Measurements from ENCODE around the gene TANC1. TPM values are rescaled to one million over a fixed set of nuclear protein-coding genes. Genes with fewer than 3 reads are reported as not detected.

Gene TANC1
- under 1 TPM; 0.70 to 0.92 TPM for total RNA-seq

GRCh38 chr2:158968396-158969161 is at the start of gene TANC1:
Gene TANC1 (plus strand): TSS chr2:158968640. CDS start chr2:159065911, 97,271 bp downstream.
- DNase-seq: peak; percentile 80
- ATAC-seq: peak; percentile 96
- Mint-ChIP-seq H3K36me3 (ENCODE audit: low read depth) (no peaks in the 10 kb centered on the region), H3K4me3 (peak within 1 kb of the TSS; percentile 75), H3K9me3 (no peaks in the 10 kb centered on the region), H3K4me1 (ENCODE audit: low read depth) (peaks cover 16% of the 10 kb centered on the region), H3K27me3 (peaks cover 48% of the 10 kb centered on the region), H3K27ac (no peak within 1 kb of the TSS)
- CTCF ChIA-PET: interaction anchor here (0.6 kb wide), 1 partner anchor 1217 kb away, joined by 3 read pairs; no protein-coding TSS in a partner anchor
- no peak for TF ChIP-seq CTCF (IDR thresholded peaks at IDR 0.05)
- POLR2A ChIA-PET: interaction anchor here (1.1 kb wide), 1 partner anchor 319 kb away, joined by 3 read pairs; no protein-coding TSS in a partner anchor
- intact Hi-C loops (cut with micrococcal nuclease): no loop called here

GRCh38 chr2:158921599-158922408 is 46.6 kb upstream of the TANC1 start:
- CTCF ChIA-PET: no interaction called here
- Mint-ChIP-seq H3K9me3 (no peaks in the 10 kb centered on the region), H3K4me1 (ENCODE audit: low read depth) (no peaks in the 10 kb centered on the region), H3K27ac (no peak overlapping the region), H3K4me3 (no peak overlapping the region), H3K36me3 (ENCODE audit: low read depth) (no peaks in the 10 kb centered on the region), H3K27me3 (no peaks in the 10 kb centered on the region)
- DNase-seq (no peak), ATAC-seq (no peak)
- POLR2A ChIA-PET: no interaction called here
- no peak for TF ChIP-seq CTCF (IDR thresholded peaks at IDR 0.05)
- intact Hi-C loops (cut with micrococcal nuclease): no loop called here

- POLR2A ChIA-PET: no interaction called here
- Mint-ChIP-seq H3K4me1 (ENCODE audit: low read depth) (no peaks in the 10 kb centered on the region), H3K9me3 (no peaks in the 10 kb centered on the region), H3K36me3 (ENCODE audit: low read depth) (no peaks in the 10 kb centered on the region), H3K27ac (no peak overlapping the region), H3K27me3 (no peaks in the 10 kb centered on the region), H3K4me3 (no peak overlapping the region)
- no peak for TF ChIP-seq CTCF (IDR thresholded peaks at IDR 0.05)
- intact Hi-C loops (cut with micrococcal nuclease): no loop called here
- ATAC-seq (no peak), DNase-seq (no peak)
- CTCF ChIA-PET: no interaction called here
These were observed 45.8 kb upstream of the TANC1 start for GRCh38 chr2:158922601-158923000.

- H3K36me3 Mint-ChIP-seq (ENCODE audit: low read depth): no peaks in the 10 kb centered on the region
- no peaks in the 10 kb centered on the region for H3K9me3 Mint-ChIP-seq
- H3K4me3 Mint-ChIP-seq: no peak overlapping the region
- intact Hi-C loops (cut with micrococcal nuclease): no loop called here
- ATAC-seq (no peak), DNase-seq (no peak)
- ChIA-PET POLR2A (no interaction called here), CTCF (no interaction called here)
- no peaks in the 10 kb centered on the region for H3K4me1 Mint-ChIP-seq (ENCODE audit: low read depth)
- no peak for TF ChIP-seq CTCF (IDR thresholded peaks at IDR 0.05)
- H3K27ac Mint-ChIP-seq: no peak overlapping the region
- no peaks in the 10 kb centered on the region for H3K27me3 Mint-ChIP-seq
These were observed 45.3 kb upstream of the TANC1 start for GRCh38 chr2:158923180-158923594.

GRCh38 chr2:158923641-158924040 is 44.8 kb upstream of the TANC1 start:
- ATAC-seq: no peak
- TF ChIP-seq CTCF (IDR thresholded peaks at IDR 0.05): no peak
- H3K27ac Mint-ChIP-seq: no peak overlapping the region

More at GRCh38 chr2:158923641-158924040, 44.8 kb upstream of the TANC1 start:
- H3K27me3 Mint-ChIP-seq: no peaks in the 10 kb centered on the region
- no peak for DNase-seq
- no peaks in the 10 kb centered on the region for H3K4me1 Mint-ChIP-seq (ENCODE audit: low read depth)
- H3K4me3 Mint-ChIP-seq: no peak overlapping the region
- H3K36me3 Mint-ChIP-seq (ENCODE audit: low read depth): no peaks in the 10 kb centered on the region
- POLR2A ChIA-PET: no interaction called here
- no peaks in the 10 kb centered on the region for H3K9me3 Mint-ChIP-seq
- intact Hi-C loops (cut with micrococcal nuclease): no loop called here
- CTCF ChIA-PET: no interaction called here
